Colonic mucosa (tissue), 4 donors: ENCODE measurements around the gene NGF. TPM values are rescaled to one million over a fixed set of nuclear protein-coding genes. Genes with fewer than 3 reads are reported as not detected.

ENCODE experiments used
- DNase-seq: peaks from one replicate; pipeline ENCODE4 v3.0.0-alpha.2; 2020
- H3K27ac ChIP-seq: fragments of 200-600 bp; one replicate; pipeline ENCODE4 v1.8.0; 2021
- H3K27me3 ChIP-seq: fragments of 200-600 bp; one replicate; pipeline ENCODE4 v1.8.0; 2021
- H3K36me3 ChIP-seq: fragments of 200-600 bp; one replicate; pipeline ENCODE4 v1.8.0; 2021
- H3K4me1 ChIP-seq: fragments of 200-600 bp; one replicate; pipeline ENCODE4 v1.8.0; 2021; ENCODE audit warnings: mild to moderate bottlenecking
- H3K4me3 ChIP-seq: fragments of 200-600 bp; one replicate; pipeline ENCODE4 v1.8.0; 2021
- H3K9ac ChIP-seq, 2 donors: one replicate each; pipeline ENCODE4 v1.7.0; 2013; ENCODE audit warnings: control low read depth in 2 of 2, low read depth in 2 of 2, low read length in 2 of 2
- H3K9me3 ChIP-seq: fragments of 200-600 bp; one replicate; pipeline ENCODE4 v1.8.0; 2021
- CTCF ChIP-seq: fragments of 200-600 bp; IDR thresholded peaks from one replicate; pipeline ENCODE4 v1.8.0; 2022; ENCODE audit warnings: antibody characterized with exemption, mild to moderate bottlenecking
- intact Hi-C: fragments of 100-400 bp; cut with DNase I; formaldehyde crosslinking; loops from one replicate; pipeline ENCODE4 v1.14.1; 2022
- total RNA-seq, 2 donors: library from RNA; stranded (reverse); fragmentation: NEBNext Ultra II Directional in 1 of 2; extraction: Animal tissue kit (Norgen Biotek cat#: 25700) in 1 of 2; gene quantifications; one replicate each; pipeline ENCODE4 v1.2.1, GENCODE V29; 2021
- donor health status: healthy.
- donor health status: DM: no; HTN: no; CAD: no.
- donor health status: DM: no; HTN: no; CAD: no.

Gene NGF
- total RNA-seq, 2 donors from 2014 or later = 0.64 TPM; not detected in 1

- Histone ChIP-seq H3K36me3 (no peaks in the 10 kb centered on the region), H3K9me3 (no peaks in the 10 kb centered on the region), H3K27ac (no peak overlapping the region), H3K27me3 (peaks cover 8% of the 10 kb centered on the region), H3K4me1 (peaks cover 7% of the 10 kb centered on the region), H3K9ac (no peak overlapping the region), H3K4me3 (no peak overlapping the region)
- TF ChIP-seq CTCF = no peak
- intact Hi-C loops = no loop called here
- no peak for DNase-seq
These were observed 5.0 kb downstream of the NGF start for GRCh38 chr1:115332813-115333608.

GRCh38 chr1:115331558-115332331 is 6.3 kb downstream of the NGF start:
- no peak overlapping the region for H3K27ac ChIP-seq
- H3K9ac ChIP-seq = no peak overlapping the region
- H3K4me1 ChIP-seq = no peaks in the 10 kb centered on the region
- H3K9me3 ChIP-seq = no peaks in the 10 kb centered on the region
- H3K27me3 ChIP-seq = no peaks in the 10 kb centered on the region
- H3K36me3 ChIP-seq = no peaks in the 10 kb centered on the region
- DNase-seq = no peak
- H3K4me3 ChIP-seq = no peak overlapping the region
- intact Hi-C loops = no loop called here
- no peak for TF ChIP-seq CTCF

GRCh38 chr1:115330480-115331013 is 7.5 kb downstream of the NGF start:
- no peak overlapping the region for H3K9ac ChIP-seq
- TF ChIP-seq CTCF = no peak
- no peak overlapping the region for H3K27ac ChIP-seq
- no peak overlapping the region for H3K4me3 ChIP-seq
- H3K36me3 ChIP-seq = no peaks in the 10 kb centered on the region
- no peaks in the 10 kb centered on the region for H3K4me1 ChIP-seq
- H3K9me3 ChIP-seq = no peaks in the 10 kb centered on the region
- no peak for DNase-seq
- H3K27me3 ChIP-seq = no peaks in the 10 kb centered on the region
- intact Hi-C loops = no loop called here

- no peak for TF ChIP-seq CTCF
- H3K9ac ChIP-seq = no peak overlapping the region
- intact Hi-C loops = no loop called here
- H3K4me3 ChIP-seq = no peak overlapping the region
- no peaks in the 10 kb centered on the region for H3K36me3 ChIP-seq
- H3K4me1 ChIP-seq = no peaks in the 10 kb centered on the region
- H3K9me3 ChIP-seq = no peaks in the 10 kb centered on the region
- no peak overlapping the region for H3K27ac ChIP-seq
- no peak for DNase-seq
- no peaks in the 10 kb centered on the region for H3K27me3 ChIP-seq
These were observed 8.1 kb downstream of the NGF start for GRCh38 chr1:115329965-115330364.

- no peaks in the 10 kb centered on the region for H3K9me3 ChIP-seq
- H3K27ac ChIP-seq = no peak overlapping the region
- no peak for DNase-seq
- TF ChIP-seq CTCF = no peak
- no peaks in the 10 kb centered on the region for H3K27me3 ChIP-seq
- H3K36me3 ChIP-seq = no peaks in the 10 kb centered on the region
- H3K9ac ChIP-seq = no peak overlapping the region
- H3K4me1 ChIP-seq = no peaks in the 10 kb centered on the region
- H3K4me3 ChIP-seq = no peak overlapping the region
- intact Hi-C loops = no loop called here
These were observed 10.8 kb downstream of the NGF start for GRCh38 chr1:115327270-115327669.
